Right atrium auricular region (tissue), 2 donors: ENCODE data around the gene PGP. TPM values are rescaled to one million over a fixed set of nuclear protein-coding genes. Genes with fewer than 3 reads are reported as not detected.

ENCODE experiments used
- DNase-seq: peaks from one replicate; pipeline ENCODE4 v3.0.0-alpha.2; 2019; ENCODE audit warnings: low spot score
- H3K27ac ChIP-seq, 2 donors: fragments of 200-600 bp; sonication (generic); 1 replicate in 1 of 2; 2 replicates in 1 of 2; pipeline ENCODE4 v1.5.1; 2016 to 2019
- H3K27me3 ChIP-seq, 2 donors: fragments of 200-600 bp; sonication (generic); one replicate each; pipeline versions ENCODE4 v1.5.1 to v1.6.0; 2017 to 2019
- H3K36me3 ChIP-seq: fragments of 200-600 bp; sonication (generic); one replicate; pipeline ENCODE4 v1.5.1; 2016
- H3K4me1 ChIP-seq, 2 donors: fragments of 200-600 bp; sonication (generic); one replicate each; pipeline versions ENCODE4 v1.5.1 to v1.6.0; 2017 to 2019
- H3K4me3 ChIP-seq, 2 donors: fragments of 200-600 bp; sonication (generic); 1 replicate in 1 of 2; 2 replicates in 1 of 2; pipeline ENCODE4 v1.5.1; 2017 to 2019; ENCODE audit warnings: mild to moderate bottlenecking in 1 of 2, moderate library complexity in 1 of 2
- H3K9me3 ChIP-seq, 2 donors: fragments of 200-600 bp; sonication (generic); one replicate each; pipeline ENCODE4 v1.5.1; 2019
- CTCF ChIP-seq, 2 donors: fragments of 200-600 bp; sonication (generic); IDR thresholded peaks; one replicate each; pipeline ENCODE4 v1.5.1; 2019; ENCODE audit warnings: antibody characterized with exemption in 2 of 2
- total RNA-seq, 2 donors: library from RNA; depleted of rRNA; stranded (reverse); fragments of >200 nt; gene quantifications; one replicate each; pipeline ENCODE4 v1.1.0, GENCODE V29; 2016

Gene PGP
- total RNA-seq, 2 donors from 2014 or later: 15.5 to 17.7 TPM

- H3K27me3 ChIP-seq: no peaks in the 10 kb centered on the region
- no peak overlapping the region for H3K27ac ChIP-seq
- H3K4me3 ChIP-seq: no peak overlapping the region
- H3K36me3 ChIP-seq: peaks cover 30% of the 10 kb centered on the region
- TF ChIP-seq CTCF (IDR thresholded peaks at IDR 0.05): no peak
- DNase-seq: no peak
- peaks cover 0 to 41% of the 10 kb centered on the region in 2 donors for H3K4me1 ChIP-seq
- H3K9me3 ChIP-seq: no peaks in the 10 kb centered on the region
Measured at GRCh38 chr16:2209258-2210008, 5.2 kb downstream of the PGP start.

GRCh38 chr16:2208772-2209171 is 5.9 kb downstream of the PGP start:
- no peak for DNase-seq
- TF ChIP-seq CTCF (IDR thresholded peaks at IDR 0.05): no peak
- H3K4me1 ChIP-seq: peaks cover 0 to 38% of the 10 kb centered on the region in 2 donors
- no peak overlapping the region for H3K27ac ChIP-seq
- no peaks in the 10 kb centered on the region for H3K9me3 ChIP-seq
- H3K36me3 ChIP-seq: peaks cover 30% of the 10 kb centered on the region
- H3K27me3 ChIP-seq: no peaks in the 10 kb centered on the region
- no peak overlapping the region for H3K4me3 ChIP-seq

- Histone ChIP-seq H3K27ac (no peak overlapping the region), H3K36me3 (peaks cover 30% of the 10 kb centered on the region), H3K9me3 (no peaks in the 10 kb centered on the region), H3K4me1 (peaks cover 0 to 33% of the 10 kb centered on the region in 2 donors), H3K27me3 (no peaks in the 10 kb centered on the region), H3K4me3 (no peak overlapping the region)
- no peak for DNase-seq
- no peak for TF ChIP-seq CTCF (IDR thresholded peaks at IDR 0.05)
Measured at GRCh38 chr16:2208308-2208707, 6.3 kb downstream of the PGP start.

DNA sequence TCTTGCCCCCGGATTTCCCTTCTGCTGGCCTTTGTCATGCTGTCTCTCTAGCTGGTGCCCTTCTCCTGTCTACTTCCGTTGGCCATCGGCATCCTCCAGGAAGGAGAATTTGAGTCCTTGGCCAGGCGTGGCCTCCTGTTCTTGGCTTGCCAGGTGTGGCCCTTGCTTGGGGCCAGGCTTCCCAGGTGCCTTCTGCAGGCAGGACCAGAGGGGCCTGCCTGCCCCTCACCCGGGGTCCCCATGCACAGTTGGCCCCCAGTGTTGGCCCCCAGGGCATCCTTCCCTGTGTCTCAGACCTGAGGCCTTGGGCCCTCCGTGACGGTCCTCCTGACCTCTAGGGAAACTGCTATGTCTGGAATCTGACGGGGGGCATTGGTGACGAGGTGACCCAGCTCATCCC is 6.8 kb downstream of the PGP start:
- no peaks in the 10 kb centered on the region for H3K27me3 ChIP-seq
- no peak for DNase-seq
- H3K4me1 ChIP-seq: peaks cover 0 to 28% of the 10 kb centered on the region in 2 donors
- H3K36me3 ChIP-seq: peaks cover 30% of the 10 kb centered on the region
- no peaks in the 10 kb centered on the region for H3K9me3 ChIP-seq
- no peak overlapping the region for H3K4me3 ChIP-seq
- H3K27ac ChIP-seq: no peak overlapping the region
- no peak for TF ChIP-seq CTCF (IDR thresholded peaks at IDR 0.05)

- Histone ChIP-seq H3K9me3 (no peaks in the 10 kb centered on the region), H3K4me1 (peaks cover 0 to 19% of the 10 kb centered on the region in 2 donors), H3K27ac (peak overlapping the region in 1 of 2 donors; percentile 98), H3K36me3 (peaks cover 30% of the 10 kb centered on the region), H3K27me3 (no peaks in the 10 kb centered on the region), H3K4me3 (no peak overlapping the region)
- DNase-seq: no peak
- no peak for TF ChIP-seq CTCF (IDR thresholded peaks at IDR 0.05)
Measured at GRCh38 chr16:2206780-2207433, 7.7 kb downstream of the PGP start.
